Spinal cord (tissue), 10 donors: ENCODE data around the gene FBXW4. TPM values are rescaled to one million over a fixed set of nuclear protein-coding genes. Genes with fewer than 3 reads are reported as not detected.
"Not testable (repeated sequence)": the region's sequence is repeated elsewhere in the genome, so short reads cannot be mapped to it uniquely, and the experiment has no call there.

ENCODE experiments used
- DNase-seq, 6 donors: peaks; one replicate each; pipeline versions ENCODE4 v3.0.0 to v3.0.0-alpha.2; 2013 to 2015; ENCODE audit warnings: low spot score in 6 of 6, low read depth in 4 of 6
- H3K27ac ChIP-seq: one replicate; pipeline ENCODE4 v1.5.1; 2013; ENCODE audit warnings: low read depth, low read length, control low read depth
- H3K27me3 ChIP-seq: one replicate; pipeline ENCODE4 v1.6.1; 2013; ENCODE audit warnings: low read length; ENCODE audit not compliant: control insufficient read depth, insufficient read depth
- H3K36me3 ChIP-seq: one replicate; pipeline ENCODE4 v1.6.1; 2013; ENCODE audit warnings: low read length; ENCODE audit not compliant: control insufficient read depth, insufficient read depth
- H3K4me1 ChIP-seq: one replicate; pipeline ENCODE4 v1.6.1; 2013; ENCODE audit warnings: low read length; ENCODE audit not compliant: control insufficient read depth, insufficient read depth
- H3K4me3 ChIP-seq: one replicate; pipeline ENCODE4 v1.5.1; 2013; ENCODE audit warnings: low read depth, low read length, control low read depth
- H3K9me3 ChIP-seq: one replicate; pipeline ENCODE4 v1.6.1; 2013; ENCODE audit warnings: low read length; ENCODE audit not compliant: control insufficient read depth, insufficient read depth
- WGBS: methylation state at CpG from one replicate; pipeline ENCODE4 v1.1.5; 2013; ENCODE audit warnings: missing lambda C conversion rate; ENCODE audit not compliant: insufficient coverage; 5-methylcytosine and 5-hydroxymethylcytosine counted together
- polyA plus RNA-seq, 2 donors: library from polyadenylated mRNA; unstranded; fragments of 120-200 nt; gene quantifications; one replicate each; pipeline ENCODE4 v1.2.1, GENCODE V29; 2013; ENCODE audit not compliant: insufficient read length in 2 of 2
- total RNA-seq, 2 donors: library from RNA; depleted of rRNA in 1 of 2; stranded (reverse); fragments of 120-200 nt in 1 of 2; fragments of >200 nt in 1 of 2; gene quantifications; one replicate each; pipeline versions ENCODE4 v1.2.3 to v1.2.4, GENCODE V29; 2013 to 2014
- donor health status: healthy.

The FBXW4 gene
- total and polyA plus RNA-seq, 4 donors: 40.1 to 49.1 (median 45.5) TPM

- peak; percentile 47 to 94 (median 72) for DNase-seq
- Histone ChIP-seq H3K9me3 (no peaks in the 10 kb centered on the region), H3K4me3 (no peak overlapping the region), H3K4me1 (peaks cover 10% of the 10 kb centered on the region), H3K27ac (no peak overlapping the region), H3K27me3 (no peaks in the 10 kb centered on the region), H3K36me3 (peaks cover 40% of the 10 kb centered on the region)
- WGBS: 0% methylated on average over 2 of the region's 6 CpGs
Observed at GRCh38 chr10:101602761-101603398, 92.1 kb downstream of the FBXW4 start.

GRCh38 chr10:101601541-101601940, 93.4 kb downstream of the FBXW4 start:
- no peaks in the 10 kb centered on the region for H3K9me3 ChIP-seq
- no peak overlapping the region for H3K27ac ChIP-seq
- peaks cover 31% of the 10 kb centered on the region for H3K36me3 ChIP-seq
- peaks cover 10% of the 10 kb centered on the region for H3K4me1 ChIP-seq
- no peaks in the 10 kb centered on the region for H3K27me3 ChIP-seq
- no peak overlapping the region for H3K4me3 ChIP-seq
- no peak for DNase-seq
- WGBS: 100% methylated on average over 1 of the region's 1 CpG

- H3K4me1 ChIP-seq: peaks cover 3% of the 10 kb centered on the region
- no peaks in the 10 kb centered on the region for H3K27me3 ChIP-seq
- 36% methylated on average over 10 of the region's 14 CpGs for WGBS
- no peak overlapping the region for H3K27ac ChIP-seq
- no peak overlapping the region for H3K4me3 ChIP-seq
- DNase-seq: peak in 1 of 6 donors; percentile 84
- no peaks in the 10 kb centered on the region for H3K9me3 ChIP-seq
- H3K36me3 ChIP-seq: peaks cover 10% of the 10 kb centered on the region
Observed at GRCh38 chr10:101597091-101597900, 97.7 kb downstream of the FBXW4 start.

GRCh38 chr10:101595591-101596433, 99.2 kb downstream of the FBXW4 start:
- H3K9me3 ChIP-seq: no peaks in the 10 kb centered on the region
- WGBS: 100% methylated on average over 1 of the region's 13 CpGs
- no peak overlapping the region for H3K27ac ChIP-seq
- no peaks in the 10 kb centered on the region for H3K4me1 ChIP-seq
- no peak overlapping the region for H3K4me3 ChIP-seq
- DNase-seq: peak in 1 of 6 donors; percentile 93
- H3K36me3 ChIP-seq: peaks cover 2% of the 10 kb centered on the region
- H3K27me3 ChIP-seq: no peaks in the 10 kb centered on the region

GRCh38 chr10:101593331-101593730, 101.6 kb downstream of the FBXW4 start:
- no CpG with 5 or more reads among the region's 2 CpGs for WGBS
- not testable (repeated sequence) for H3K9me3 ChIP-seq, H3K27me3 ChIP-seq, H3K27ac ChIP-seq, DNase-seq, H3K36me3 ChIP-seq, H3K4me3 ChIP-seq
- peaks cover 16% of the 10 kb centered on the region for H3K4me1 ChIP-seq

- Histone ChIP-seq H3K36me3 (peaks cover 14% of the 10 kb centered on the region), H3K27ac (no peak overlapping the region), H3K9me3 (no peaks in the 10 kb centered on the region), H3K27me3 (no peaks in the 10 kb centered on the region), H3K4me3 (peak overlapping the region; percentile 97), H3K4me1 (peaks cover 33% of the 10 kb centered on the region)
- DNase-seq: no peak
- 51% methylated on average over 2 of the region's 5 CpGs for WGBS
Observed at GRCh38 chr10:101588879-101589278, 106.1 kb downstream of the FBXW4 start.

GRCh38 chr10:101587725-101588653, 107.0 kb downstream of the FBXW4 start, which contains the start of the genes DPCD and POLL:
Gene DPCD (plus strand): TSS chr10:101588321. CDS start chr10:101588337, 16 bp downstream.
Gene POLL (minus strand): TSS chr10:101588257. CDS start chr10:101587360, 897 bp downstream.
- H3K36me3 ChIP-seq: peaks cover 21% of the 10 kb centered on the region
- H3K9me3 ChIP-seq: no peaks in the 10 kb centered on the region
- peak; percentile 88 to 99 (median 96) for DNase-seq
- under 1% methylated on average over 38 of the region's 50 CpGs for WGBS
- peaks cover 33% of the 10 kb centered on the region for H3K4me1 ChIP-seq
- peak within 1 kb of the TSS; percentile 97 for H3K4me3 ChIP-seq
- H3K27ac ChIP-seq: peak within 1 kb of the TSS; percentile 47
- no peaks in the 10 kb centered on the region for H3K27me3 ChIP-seq

GRCh38 chr10:101585841-101586240, 109.1 kb downstream of the FBXW4 start:
- Histone ChIP-seq H3K36me3 (peaks cover 38% of the 10 kb centered on the region), H3K27me3 (no peaks in the 10 kb centered on the region), H3K4me3 (no peak overlapping the region), H3K27ac (no peak overlapping the region), H3K4me1 (peaks cover 33% of the 10 kb centered on the region), H3K9me3 (no peaks in the 10 kb centered on the region)
- WGBS: 98% methylated on average over 8 of the region's 9 CpGs
- DNase-seq: no peak
